ENCODE data around the gene ZNRF2. TPM values are rescaled to one million over a fixed set of nuclear protein-coding genes. Genes with fewer than 3 reads are reported as not detected.

Gene ZNRF2
- total RNA-seq, 1 experiment from 2014 or later: 22.1 TPM

GRCh38 chr7:30378275-30378674, 93.9 kb downstream of the ZNRF2 start:
- no peaks in the 10 kb centered on the region for H3K36me3 ChIP-seq (ENCODE audit: control insufficient read depth, insufficient read depth, low read length)
- in situ Hi-C loops (cut with HindIII; ENCODE audit: low pct_unique_long_range_greater_than_20kb, low sequenced_read_pairs) (no loop called here), intact Hi-C loops (cut with micrococcal nuclease; ENCODE audit: unreplicated experiment) (no loop called here)
- BruUV-seq (replicated peaks): no TSS peak
- DNase-seq (ENCODE audit: low read depth, low spot score) (no peak), ATAC-seq (no peak)
- TF ChIP-seq CTCF (IDR thresholded peaks at IDR 0.05): no peak
- TF ChIP-seq POLR2AphosphoS5 (IDR thresholded peaks at IDR 0.05; ENCODE audit: low read depth, low read length): no peak
- no peaks in the 10 kb centered on the region for H3K27me3 ChIP-seq (ENCODE audit: control insufficient read depth, insufficient read depth, low read length)
- no peak overlapping the region for H3K27ac ChIP-seq (ENCODE audit: low read length)
- no peaks in the 10 kb centered on the region for H3K4me1 ChIP-seq (ENCODE audit: control insufficient read depth, insufficient read depth, low read length)
- H3K4me3 ChIP-seq (ENCODE audit: low read depth in 2 of 2, low read length in 2 of 2): no peak overlapping the region
- POLR2A ChIA-PET: no interaction called here
- CTCF ChIA-PET: no interaction called here
- H3K9me3 ChIP-seq (ENCODE audit: control insufficient read depth, insufficient read depth, low read depth, low read length): no peaks in the 10 kb centered on the region

- Histone ChIP-seq H3K27ac (ENCODE audit: low read length) (no peak overlapping the region), H3K27me3 (ENCODE audit: control insufficient read depth, insufficient read depth, low read length) (no peaks in the 10 kb centered on the region), H3K9me3 (ENCODE audit: control insufficient read depth, insufficient read depth, low read depth, low read length) (no peaks in the 10 kb centered on the region), H3K4me3 (ENCODE audit: low read depth in 2 of 2, low read length in 2 of 2) (no peak overlapping the region), H3K36me3 (ENCODE audit: control insufficient read depth, insufficient read depth, low read length) (no peaks in the 10 kb centered on the region), H3K4me1 (ENCODE audit: control insufficient read depth, insufficient read depth, low read length) (no peaks in the 10 kb centered on the region)
- TF ChIP-seq SIN3A (IDR thresholded peaks at IDR 0.05; ENCODE audit: borderline replicate concordance, insufficient read depth, low read depth, low read length) (no peak), TCF7L2 (IDR thresholded peaks at IDR 0.05; ENCODE audit: low read depth, low read length) (no peak), POLR2AphosphoS5 (IDR thresholded peaks at IDR 0.05; ENCODE audit: low read depth, low read length) (no peak), REST (IDR thresholded peaks at IDR 0.05; ENCODE audit: insufficient read depth in 1 of 2, low read depth in 2 of 2, low read length in 1 of 2) (no peak), CTCF (IDR thresholded peaks at IDR 0.05) (no peak)
- CTCF ChIA-PET: no interaction called here
- intact Hi-C loops (cut with micrococcal nuclease; ENCODE audit: unreplicated experiment): no loop called here
- POLR2A ChIA-PET: no interaction called here
- in situ Hi-C loops (cut with HindIII; ENCODE audit: low pct_unique_long_range_greater_than_20kb, low sequenced_read_pairs): no loop called here
- ATAC-seq: no peak
- no peak for DNase-seq (ENCODE audit: low read depth, low spot score)
- BruUV-seq (replicated peaks): no TSS peak
Measured at GRCh38 chr7:30379131-30379530, 94.7 kb downstream of the ZNRF2 start.

GRCh38 chr7:30379741-30380140, 95.3 kb downstream of the ZNRF2 start:
- ChIA-PET POLR2A (interaction anchor here (0.7 kb wide), 1 partner anchor 31 kb away, joined by 17 read pairs; no protein-coding TSS in a partner anchor), CTCF (no interaction called here)
- DNase-seq (ENCODE audit: low read depth, low spot score): no peak

More at GRCh38 chr7:30379741-30380140, 95.3 kb downstream of the ZNRF2 start:
- H3K9me3 ChIP-seq (ENCODE audit: control insufficient read depth, insufficient read depth, low read depth, low read length): no peaks in the 10 kb centered on the region
- no peak overlapping the region for H3K27ac ChIP-seq (ENCODE audit: low read length)
- no peak overlapping the region for H3K4me3 ChIP-seq (ENCODE audit: low read depth in 2 of 2, low read length in 2 of 2)
- H3K36me3 ChIP-seq (ENCODE audit: control insufficient read depth, insufficient read depth, low read length): no peaks in the 10 kb centered on the region
- no peaks in the 10 kb centered on the region for H3K27me3 ChIP-seq (ENCODE audit: control insufficient read depth, insufficient read depth, low read length)
- TF ChIP-seq SIN3A (IDR thresholded peaks at IDR 0.05; ENCODE audit: borderline replicate concordance, insufficient read depth, low read depth, low read length): no peak
- TF ChIP-seq CTCF (IDR thresholded peaks at IDR 0.05): no peak
- no peak for TF ChIP-seq REST (IDR thresholded peaks at IDR 0.05; ENCODE audit: insufficient read depth in 1 of 2, low read depth in 2 of 2, low read length in 1 of 2)
- TF ChIP-seq POLR2AphosphoS5 (IDR thresholded peaks at IDR 0.05; ENCODE audit: low read depth, low read length): no peak
- no peak for TF ChIP-seq TCF7L2 (IDR thresholded peaks at IDR 0.05; ENCODE audit: low read depth, low read length)
- no peaks in the 10 kb centered on the region for H3K4me1 ChIP-seq (ENCODE audit: control insufficient read depth, insufficient read depth, low read length)
- intact Hi-C loops (cut with micrococcal nuclease; ENCODE audit: unreplicated experiment): no loop called here
- no TSS peak for BruUV-seq (replicated peaks)
- in situ Hi-C loops (cut with HindIII; ENCODE audit: low pct_unique_long_range_greater_than_20kb, low sequenced_read_pairs): no loop called here
- no peak for ATAC-seq

Data from Panc1 (cell line).